GM19043 (cell line): ENCODE results near the gene ACTN1.

ENCODE experiments used
- ATAC-seq: cut with Tn5 transposase; IDR thresholded peaks from one replicate; pipeline ENCODE4 v1.9.1; 2021; ENCODE audit warnings: low read depth; ENCODE audit not compliant: unreplicated experiment

The ACTN1 gene

DNA sequence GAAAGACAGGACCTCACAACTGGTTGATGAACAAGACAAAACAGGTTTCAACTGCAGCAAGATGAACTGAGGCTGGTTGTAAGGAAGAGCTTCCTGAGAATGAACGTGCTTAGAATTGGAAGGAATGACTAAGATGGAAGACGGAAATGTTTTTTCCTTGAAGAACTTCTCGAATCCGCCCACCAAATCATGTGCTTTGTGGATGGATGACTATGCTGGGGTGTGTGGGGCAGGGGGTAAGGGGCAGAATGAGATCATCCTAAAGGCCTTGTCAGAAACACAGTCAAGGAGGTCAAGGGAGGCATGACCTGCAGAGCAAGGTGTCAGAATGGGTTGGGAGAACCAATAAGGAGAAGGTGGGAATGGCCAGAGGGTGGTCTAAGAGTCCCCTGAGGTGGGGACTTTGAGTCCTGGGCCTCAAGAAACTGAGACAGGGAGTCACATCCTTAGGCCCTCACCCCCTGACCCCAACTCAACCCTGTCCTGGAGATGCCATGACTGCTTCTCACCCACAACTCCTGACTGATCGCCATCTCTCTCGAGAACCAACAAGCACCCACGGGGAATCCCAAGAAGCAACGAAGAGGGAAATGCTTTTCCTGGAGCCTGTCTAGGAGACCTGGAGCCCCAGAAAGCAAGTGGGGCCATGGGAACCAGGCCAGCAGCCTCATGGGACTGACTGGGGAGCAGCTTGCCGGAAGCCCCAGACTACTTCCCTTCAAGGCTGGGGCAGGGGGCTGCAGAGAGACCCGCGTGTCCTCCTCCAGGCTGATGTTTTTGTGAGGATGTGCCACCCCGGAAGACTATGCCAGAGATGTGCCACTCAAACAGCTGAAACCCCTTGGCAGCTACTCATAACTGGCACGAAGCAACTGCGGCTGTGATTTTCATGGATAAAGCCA lies 84.0 kb downstream of the ACTN1 start:
- no peak for ATAC-seq

DNA sequence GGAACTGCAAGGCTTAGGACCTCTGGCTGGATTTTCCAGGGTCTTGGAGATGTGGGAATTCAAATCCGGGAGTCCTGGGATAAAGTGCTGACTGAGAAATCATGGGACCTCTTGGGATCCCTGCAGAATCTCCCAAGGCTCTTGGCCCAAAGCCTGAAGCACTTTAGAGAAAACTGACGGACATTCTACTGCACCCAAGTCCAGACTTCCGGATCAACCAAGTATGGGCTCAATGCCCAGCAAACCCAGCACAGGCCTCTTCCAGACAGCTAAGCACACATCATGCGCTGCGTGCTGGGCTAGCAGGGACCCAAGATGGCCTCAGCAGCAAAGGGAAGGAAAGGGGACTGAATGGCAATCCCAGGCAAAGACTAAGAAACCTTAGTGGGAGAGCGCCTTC lies 85.0 kb downstream of the ACTN1 start:
- ATAC-seq: no peak

DNA sequence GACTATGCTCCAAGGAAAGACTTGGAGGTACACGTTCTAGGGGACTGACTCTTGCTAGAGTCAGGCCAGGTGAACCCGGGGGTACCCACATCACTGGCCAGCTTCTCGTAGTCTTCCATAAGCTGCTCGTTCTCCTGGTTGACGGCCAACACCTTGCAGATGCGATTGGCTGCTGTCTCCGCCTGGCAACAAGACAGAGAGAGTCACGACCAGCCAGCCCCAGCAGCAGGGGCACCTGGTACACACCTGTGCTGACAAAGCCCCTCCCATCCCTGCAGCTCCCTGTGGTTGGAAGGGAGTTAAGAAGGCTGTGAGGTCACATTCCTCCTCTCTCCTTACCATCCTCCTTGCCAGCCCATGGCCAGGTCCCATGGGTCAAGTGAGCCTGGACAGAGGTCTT lies 85.5 kb downstream of the ACTN1 start:
- no peak for ATAC-seq

GRCh38 chr14:68892961-68893360 lies 86.1 kb downstream of the ACTN1 start:
- ATAC-seq: no peak

- no peak for ATAC-seq
Observed at GRCh38 chr14:68891851-68892660, 87.0 kb downstream of the ACTN1 start.

- no peak for ATAC-seq
Observed at GRCh38 chr14:68890173-68890931, 88.8 kb downstream of the ACTN1 start.

GRCh38 chr14:68888883-68889282 lies 90.2 kb downstream of the ACTN1 start:
- ATAC-seq: no peak

GRCh38 chr14:68888025-68888850 lies 90.9 kb downstream of the ACTN1 start:
- no peak for ATAC-seq

- ATAC-seq: no peak
Observed at GRCh38 chr14:68886109-68886434, 93.0 kb downstream of the ACTN1 start.

- no peak for ATAC-seq
Observed at GRCh38 chr14:68885226-68886108, 93.6 kb downstream of the ACTN1 start.

DNA sequence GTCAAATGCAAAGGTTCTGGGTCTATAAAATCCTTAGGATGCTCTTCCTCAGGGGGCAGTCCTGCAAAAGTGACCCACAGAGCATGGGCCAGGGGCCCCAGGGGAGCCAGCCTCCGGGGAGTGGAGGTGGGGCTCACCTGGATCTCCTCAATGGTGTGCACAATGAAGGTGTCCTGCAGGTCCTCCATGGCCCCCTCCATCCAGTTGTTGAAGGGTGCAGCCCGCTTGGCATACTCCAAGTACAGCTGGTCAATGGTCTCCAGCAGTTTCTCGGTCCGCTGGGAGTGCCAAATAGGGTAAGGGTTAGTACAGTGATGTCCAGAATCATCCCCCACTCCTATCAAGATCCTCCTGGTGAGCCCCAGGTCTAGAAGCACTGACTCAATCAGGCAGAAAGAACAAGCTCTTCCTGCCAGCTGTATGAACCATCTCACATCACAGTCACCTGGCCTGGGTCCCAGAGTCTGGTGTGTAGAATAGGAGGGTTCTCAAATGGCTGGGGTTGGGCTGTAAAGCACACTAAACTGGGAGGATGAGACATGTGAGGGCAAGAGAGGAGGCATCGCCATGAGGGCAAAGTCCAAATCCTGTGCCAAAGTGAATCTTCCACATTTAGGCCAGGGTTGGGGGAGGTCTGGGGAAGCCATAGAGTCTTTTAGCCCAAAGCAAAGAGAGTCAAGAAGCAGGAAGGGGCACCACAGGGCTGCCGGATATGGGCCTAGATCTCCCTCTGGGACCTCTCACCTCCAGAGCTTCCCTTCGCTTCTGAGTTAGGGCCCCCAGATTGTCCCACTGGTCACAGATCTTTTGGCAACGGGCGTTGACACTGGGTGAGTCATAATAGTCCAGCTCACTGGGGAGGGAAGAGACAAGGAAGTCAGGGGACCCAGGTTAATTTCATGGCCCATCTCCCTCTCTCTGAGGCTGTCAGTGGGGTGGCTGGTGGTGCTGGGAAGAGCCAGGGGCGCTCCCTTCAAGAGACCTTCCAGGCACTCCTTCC lies 94.8 kb downstream of the ACTN1 start:
- no peak for ATAC-seq

DNA sequence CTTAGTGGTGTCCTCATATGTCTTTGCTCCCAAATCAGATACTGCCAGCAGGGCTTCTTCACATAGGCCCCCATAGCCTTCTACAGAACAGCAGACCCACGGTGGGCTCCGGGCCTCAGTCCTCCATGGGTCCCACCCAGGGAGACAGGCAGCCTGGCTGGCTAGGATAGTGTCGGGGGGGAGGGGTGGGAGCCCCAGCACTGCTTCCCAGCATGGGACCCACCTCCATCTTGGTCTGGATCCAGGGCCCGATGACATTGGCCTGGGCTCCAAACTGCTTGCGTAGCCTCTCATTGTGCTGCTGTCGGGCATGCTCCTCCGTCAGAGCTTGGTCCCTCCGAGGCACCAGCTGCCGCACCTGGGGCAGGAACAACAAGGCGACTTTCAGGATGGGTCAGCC lies 96.9 kb downstream of the ACTN1 start:
- no peak for ATAC-seq

DNA sequence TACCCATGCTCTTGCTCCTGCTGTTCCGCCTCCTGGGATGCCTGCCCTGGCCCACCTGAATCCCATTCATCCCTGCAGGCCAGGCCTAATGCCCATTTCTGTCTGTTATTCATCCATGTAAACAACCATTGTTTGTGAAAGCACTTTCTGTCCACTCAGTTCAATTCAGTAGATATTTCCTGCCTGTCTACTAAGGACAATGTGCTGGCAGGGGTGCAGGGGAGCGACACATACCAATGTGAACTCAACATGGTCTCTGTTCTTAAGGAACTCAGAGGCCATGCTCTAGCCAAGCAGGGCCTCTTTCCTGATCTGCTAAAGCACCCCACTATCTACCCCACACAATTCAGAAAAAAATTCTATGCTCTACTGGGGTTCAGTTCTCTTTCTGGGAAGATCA lies 97.7 kb downstream of the ACTN1 start:
- no peak for ATAC-seq

DNA sequence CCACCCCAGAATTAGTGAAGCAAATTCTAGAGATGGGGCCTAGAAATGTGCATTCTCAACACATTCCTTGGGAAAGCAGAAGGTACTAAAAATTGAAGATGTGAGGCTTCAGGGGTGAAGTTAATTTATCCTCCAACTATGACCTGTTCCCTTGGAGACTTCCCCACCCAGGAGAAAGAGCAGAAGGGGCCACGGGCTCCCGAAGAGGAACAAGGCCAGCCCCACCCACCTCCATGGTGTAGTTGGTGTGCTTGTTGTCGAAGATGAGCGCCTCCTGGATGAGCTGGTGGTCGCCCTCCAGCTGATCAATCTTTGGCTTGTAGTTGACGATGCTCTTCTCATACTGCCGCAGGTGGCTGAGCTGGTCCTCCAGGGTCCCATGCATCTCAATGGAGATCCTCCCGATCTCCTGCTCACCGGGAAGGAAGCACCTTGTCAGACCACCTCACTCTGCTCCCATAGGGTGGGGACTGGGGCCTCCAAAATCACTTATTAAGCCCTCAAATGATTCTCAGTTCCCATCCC lies 98.5 kb downstream of the ACTN1 start:
- ATAC-seq: no peak

DNA sequence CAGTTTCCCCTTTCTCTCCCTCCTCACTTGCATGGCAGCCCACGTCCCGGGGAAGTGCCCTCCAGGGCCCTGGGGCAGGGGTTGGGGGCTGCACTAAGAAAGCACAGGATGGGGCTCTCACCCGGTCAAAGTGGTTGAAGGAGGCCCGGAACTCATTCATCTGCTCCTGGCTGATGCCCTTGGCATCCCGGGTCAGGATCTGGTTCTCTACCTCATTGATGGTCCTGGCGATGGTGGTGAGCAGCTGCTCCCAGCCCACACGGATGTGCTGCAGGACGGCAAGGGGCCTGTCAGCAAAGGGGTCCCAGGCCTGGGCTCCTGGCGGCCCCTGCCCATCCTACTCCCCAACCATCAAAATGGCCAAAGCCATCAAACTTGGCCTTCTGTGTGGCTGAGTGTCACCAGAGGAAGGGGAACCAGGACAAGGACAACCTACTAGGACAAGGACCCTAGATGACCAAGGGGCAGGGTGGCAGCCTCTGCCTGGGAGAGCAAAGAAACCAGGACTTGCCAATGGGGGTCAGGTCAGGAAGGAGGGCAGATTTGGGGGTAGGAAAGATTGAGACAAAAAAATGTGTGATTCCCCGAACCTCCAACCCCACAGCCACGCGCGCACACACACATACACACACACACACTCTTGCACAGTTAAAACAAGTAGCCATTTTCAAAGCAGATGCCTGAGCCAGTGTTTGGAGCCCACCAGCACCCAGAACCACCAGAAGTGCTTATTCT lies 99.1 kb downstream of the ACTN1 start:
- ATAC-seq: no peak

- ATAC-seq: no peak
Observed at GRCh38 chr14:68879321-68879781, 99.8 kb downstream of the ACTN1 start.

DNA sequence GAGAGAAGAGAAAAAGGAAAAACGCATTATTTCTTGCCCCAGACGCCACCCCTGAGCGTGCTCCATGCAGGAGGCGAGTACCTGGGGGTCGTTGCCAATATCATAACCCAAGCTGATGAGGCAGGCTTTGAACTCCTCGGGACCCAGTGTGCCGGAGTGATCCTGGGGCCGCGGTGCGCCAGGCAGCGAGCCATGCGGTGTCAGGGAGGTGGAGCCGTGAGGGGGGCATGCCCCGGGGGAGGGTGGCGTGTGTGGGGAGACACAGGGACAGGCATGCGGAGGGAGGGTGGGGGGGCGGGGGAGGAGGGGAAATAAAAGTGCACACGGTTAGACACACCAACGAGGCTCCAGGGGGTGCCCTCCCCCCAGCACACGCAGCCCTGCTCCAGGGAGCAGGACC lies 100.2 kb downstream of the ACTN1 start:
- ATAC-seq: no peak
